GM12878 (cell line): ENCODE measurements around the gene SMARCA4. TPM values are rescaled to one million over a fixed set of nuclear protein-coding genes. Genes with fewer than 3 reads are reported as not detected.

ENCODE experiments used
- ATF7 ChIP-seq: fragments of 450-650 bp; IDR thresholded peaks from 2 replicates; pipeline ENCODE4 v1.6.1; 2016; ENCODE audit warnings: low read depth, mild to moderate bottlenecking
- CBFB ChIP-seq: IDR thresholded peaks from 2 replicates; pipeline ENCODE4 v1.6.1; 2016; ENCODE audit warnings: antibody characterized with exemption, low read depth
- CREB1 ChIP-seq: IDR thresholded peaks from 2 replicates; pipeline ENCODE4 v1.6.1; 2012; ENCODE audit warnings: low read depth, mild to moderate bottlenecking, inconsistent platforms
- CREM ChIP-seq: IDR thresholded peaks from 2 replicates; pipeline ENCODE4 v1.6.1; 2014; ENCODE audit warnings: antibody characterized with exemption, low read depth
- EGR1 ChIP-seq, 2 experiments: IDR thresholded peaks; 1 replicate in 1 of 2; 2 replicates in 1 of 2; pipeline ENCODE4 v1.6.1; 2011 to 2012; ENCODE audit warnings: low read depth in 2 of 2, low read length in 2 of 2, borderline replicate concordance in 1 of 2, mild to moderate bottlenecking in 1 of 2, moderate library complexity in 1 of 2
- ESRRA ChIP-seq: IDR thresholded peaks from 2 replicates; pipeline ENCODE4 v1.6.1; 2012; ENCODE audit warnings: mild to moderate bottlenecking, low read length, improper control_type of control experiment
- FOS ChIP-seq: IDR thresholded peaks from 3 replicates; pipeline ENCODE4 v1.6.1; 2011; ENCODE audit warnings: borderline replicate concordance; ENCODE audit not compliant: insufficient read length; ENCODE audit errors: extremely low read depth
- FOXM1 ChIP-seq: IDR thresholded peaks from 2 replicates; pipeline ENCODE4 v1.6.1; 2012; ENCODE audit warnings: low read depth, mild to moderate bottlenecking, inconsistent platforms, low read length, moderate library complexity
- GATAD2B ChIP-seq: fragments of 450-650 bp; conservative IDR thresholded peaks from 2 replicates; pipeline ENCODE4 v1.6.1; 2017; ENCODE audit warnings: low read depth, mild to moderate bottlenecking, moderate library complexity
- MTA3 ChIP-seq: IDR thresholded peaks from 2 replicates; pipeline ENCODE4 v1.6.1; 2012; ENCODE audit warnings: low read length, inconsistent platforms, borderline replicate concordance
- MXI1 ChIP-seq: fragments of 150-350 bp; IDR thresholded peaks from 2 replicates; pipeline ENCODE4 v1.6.1; 2011; ENCODE audit warnings: low read depth, mild to moderate bottlenecking, inconsistent platforms, low read length, improper control_type of control experiment
- NBN ChIP-seq: fragments of 450-650 bp; IDR thresholded peaks from 2 replicates; pipeline ENCODE4 v1.6.1; 2016
- NR2F1 ChIP-seq: fragments of 450-650 bp; conservative IDR thresholded peaks from 2 replicates; pipeline ENCODE4 v1.6.1; 2017; ENCODE audit warnings: mild to moderate bottlenecking
- NRF1 ChIP-seq: conservative IDR thresholded peaks from 2 replicates; pipeline ENCODE4 v1.6.1; 2011; ENCODE audit warnings: mild to moderate bottlenecking, low read depth, low read length, improper control_type of control experiment
- POLR2AphosphoS2 ChIP-seq: IDR thresholded peaks from 2 replicates; pipeline ENCODE4 v1.6.1; 2011; ENCODE audit warnings: low read depth, mild to moderate bottlenecking, low read length, improper control_type of control experiment, moderate library complexity
- POLR2AphosphoS5 ChIP-seq: IDR thresholded peaks from 2 replicates; pipeline ENCODE4 v1.6.1; 2011; ENCODE audit warnings: mild to moderate bottlenecking, low read length, inconsistent platforms
- RB1 ChIP-seq: fragments of 450-650 bp; formaldehyde crosslinking; IDR thresholded peaks from 2 replicates; pipeline ENCODE4 v1.6.1; 2017; ENCODE audit warnings: mild to moderate bottlenecking, borderline replicate concordance
- SMC3 ChIP-seq: IDR thresholded peaks from 2 replicates; pipeline ENCODE4 v1.6.1; 2011; ENCODE audit warnings: low read length, improper control_type of control experiment, borderline replicate concordance
- STAT1 ChIP-seq: fragments of 450-650 bp; conservative IDR thresholded peaks from 2 replicates; pipeline ENCODE4 v1.6.1; 2014; ENCODE audit warnings: antibody characterized with exemption, mild to moderate bottlenecking
- TBL1XR1 ChIP-seq: IDR thresholded peaks from 2 replicates; pipeline ENCODE4 v1.6.1; 2012; ENCODE audit warnings: low read depth, low read length, improper control_type of control experiment
- TCF3 ChIP-seq: IDR thresholded peaks from 2 replicates; pipeline ENCODE4 v1.6.1; 2012; ENCODE audit warnings: low read depth, mild to moderate bottlenecking, low read length, borderline replicate concordance; ENCODE audit not compliant: insufficient read depth
- TCF7 ChIP-seq: IDR thresholded peaks from 2 replicates; pipeline ENCODE4 v1.6.1; 2014; ENCODE audit warnings: antibody characterized with exemption, borderline replicate concordance
- ZNF207 ChIP-seq: fragments of 450-650 bp; IDR thresholded peaks from 2 replicates; pipeline ENCODE4 v1.6.1; 2014; ENCODE audit warnings: antibody characterized with exemption, mild to moderate bottlenecking, borderline replicate concordance
- polyA plus RNA-seq, 11 experiments: library from polyadenylated mRNA; depleted of rRNA in 4 of 11; unstranded in 6 of 11; stranded (reverse) in 5 of 11; fragments of >200 nt; fragmentation: Nextera tagmentation in 4 of 11; fragmentation: Illumina TruSeq in 1 of 11; extraction: Ambion mirVana in 4 of 11; extraction: Trizol in 1 of 11; gene quantifications; 1 replicate in 1 of 11; 2 replicates in 10 of 11; pipeline versions ENCODE4 v1.2.1 to v1.2.3, GENCODE V29; 2011 to 2016; ENCODE audit warnings: inconsistent platforms in 2 of 11, missing spikeins in 2 of 11, low read depth in 1 of 11
- total RNA-seq, 4 experiments: library from RNA; depleted of rRNA in 3 of 4; stranded (reverse); fragments of >200 nt in 3 of 4; fragmentation: Illumina TruSeq in 1 of 4; extraction: Trizol in 1 of 4; gene quantifications; 2 replicates each; pipeline versions ENCODE4 v1.2.1 to v1.2.3, GENCODE V29; 2013 to 2021
- TF ChIP-seq, protein P1 (sequence below): IDR thresholded peaks from 2 replicates; pipeline ENCODE4 v1.6.1; 2012; ENCODE audit warnings: low read depth, low read length, improper control_type of control experiment
- TF ChIP-seq, protein P2 (sequence below): fragments of 450-650 bp; IDR thresholded peaks from 2 replicates; pipeline ENCODE4 v1.6.1; 2017; ENCODE audit warnings: low read depth, mild to moderate bottlenecking, moderate library complexity
- TF ChIP-seq, protein P3 (sequence below): IDR thresholded peaks from 2 replicates; pipeline ENCODE4 v1.6.1; 2012; ENCODE audit warnings: low read depth, low read length, improper control_type of control experiment

The SMARCA4 gene
- total and polyA plus RNA-seq, 10 of the 15 experiments (the other 5 are each of a cell fraction or from before 2014, with no cell fraction given): 22.4 to 175 (median 57.4) TPM

DNA sequence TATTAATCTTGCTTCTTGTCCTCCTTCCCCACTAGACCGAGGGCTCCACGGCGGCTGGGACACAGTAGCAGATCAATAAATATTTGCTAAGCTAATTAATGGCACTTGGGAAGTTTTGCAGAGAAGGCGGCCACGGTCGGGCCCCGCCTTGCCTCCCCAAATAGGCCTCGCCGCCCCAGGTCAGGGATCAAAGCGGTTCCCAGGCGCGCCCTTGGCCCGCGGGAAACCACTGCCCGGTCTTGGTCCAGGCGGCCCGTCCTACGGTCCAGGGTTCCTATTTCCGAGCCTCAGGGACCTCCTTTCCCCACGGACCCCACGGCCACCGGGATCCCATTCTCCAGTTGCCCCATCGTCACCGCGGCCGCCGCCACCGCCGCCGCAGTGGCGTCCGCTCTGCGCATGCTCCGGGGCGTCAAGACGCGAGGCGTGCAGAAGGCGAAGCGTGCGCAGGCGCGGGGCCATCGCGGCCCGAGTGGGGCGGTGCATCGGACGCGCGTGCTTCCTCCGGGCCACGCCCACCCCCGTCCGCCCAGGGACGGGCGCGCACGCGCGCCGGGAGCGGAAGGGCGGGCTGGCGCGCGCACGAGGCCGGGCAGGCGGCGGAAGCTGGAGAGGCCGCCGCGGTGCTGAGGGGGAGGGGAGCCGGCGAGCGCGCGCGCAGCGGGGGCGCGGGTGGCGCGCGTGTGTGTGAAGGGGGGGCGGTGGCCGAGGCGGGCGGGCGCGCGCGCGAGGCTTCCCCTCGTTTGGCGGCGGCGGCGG is at the start of gene SMARCA4 (continued):
- TF ChIP-seq STAT1 (0 out of 2 replicates have a peak, but pooled peaks have one; percentile 17), TBL1XR1 (0 out of 2 replicates have a peak, but pooled peaks have one; percentile 43), GATAD2B (0 out of 2 replicates have a peak, but pooled peaks have one; percentile 22), FOXM1 (no peak), POLR2AphosphoS2 (peak; percentile 77; the same call in 1 of the 2 replicates), FOS (no peak), SMC3 (no peak), CREM (0 out of 2 replicates have a peak, but pooled peaks have one; percentile 35), POLR2AphosphoS5 (peak; percentile 80; the same call in 1 of the 2 replicates), TCF3 (peak; percentile 44; the same call in 1 of the 2 replicates), RB1 (0 out of 2 replicates have a peak, but pooled peaks have one; percentile 31), NBN (peak; percentile 34; the same call in 1 of the 2 replicates), ZNF207 (peak; percentile 59; the same call in 1 of the 2 replicates), NR2F1 (peak; percentile 95), MXI1 (peak; percentile 91), CREB1 (no peak; the same call in 1 of the 2 replicates), CBFB (0 out of 2 replicates have a peak, but pooled peaks have one; percentile 64), NRF1 (peak; percentile 99), EGR1 (IDR thresholded peaks at IDR 0.05; ENCODE audit: borderline replicate concordance in 1 of 2, low read depth in 2 of 2, low read length in 2 of 2) (peak in 1 of 2 experiments; percentile 73; a peak in 2 of 3 replicates), ATF7 (no peak), ESRRA (0 out of 2 replicates have a peak, but pooled peaks have one; percentile 55), TCF7 (no peak), MTA3 (no peak)
- TF ChIP-seq, protein P1, sequence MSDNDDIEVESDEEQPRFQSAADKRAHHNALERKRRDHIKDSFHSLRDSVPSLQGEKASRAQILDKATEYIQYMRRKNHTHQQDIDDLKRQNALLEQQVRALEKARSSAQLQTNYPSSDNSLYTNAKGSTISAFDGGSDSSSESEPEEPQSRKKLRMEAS: peak; percentile 50
- TF ChIP-seq, protein P2, sequence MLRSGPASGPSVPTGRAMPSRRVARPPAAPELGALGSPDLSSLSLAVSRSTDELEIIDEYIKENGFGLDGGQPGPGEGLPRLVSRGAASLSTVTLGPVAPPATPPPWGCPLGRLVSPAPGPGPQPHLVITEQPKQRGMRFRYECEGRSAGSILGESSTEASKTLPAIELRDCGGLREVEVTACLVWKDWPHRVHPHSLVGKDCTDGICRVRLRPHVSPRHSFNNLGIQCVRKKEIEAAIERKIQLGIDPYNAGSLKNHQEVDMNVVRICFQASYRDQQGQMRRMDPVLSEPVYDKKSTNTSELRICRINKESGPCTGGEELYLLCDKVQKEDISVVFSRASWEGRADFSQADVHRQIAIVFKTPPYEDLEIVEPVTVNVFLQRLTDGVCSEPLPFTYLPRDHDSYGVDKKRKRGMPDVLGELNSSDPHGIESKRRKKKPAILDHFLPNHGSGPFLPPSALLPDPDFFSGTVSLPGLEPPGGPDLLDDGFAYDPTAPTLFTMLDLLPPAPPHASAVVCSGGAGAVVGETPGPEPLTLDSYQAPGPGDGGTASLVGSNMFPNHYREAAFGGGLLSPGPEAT: peak; percentile 28; the same call in 1 of the 2 replicates
- TF ChIP-seq, protein P3, sequence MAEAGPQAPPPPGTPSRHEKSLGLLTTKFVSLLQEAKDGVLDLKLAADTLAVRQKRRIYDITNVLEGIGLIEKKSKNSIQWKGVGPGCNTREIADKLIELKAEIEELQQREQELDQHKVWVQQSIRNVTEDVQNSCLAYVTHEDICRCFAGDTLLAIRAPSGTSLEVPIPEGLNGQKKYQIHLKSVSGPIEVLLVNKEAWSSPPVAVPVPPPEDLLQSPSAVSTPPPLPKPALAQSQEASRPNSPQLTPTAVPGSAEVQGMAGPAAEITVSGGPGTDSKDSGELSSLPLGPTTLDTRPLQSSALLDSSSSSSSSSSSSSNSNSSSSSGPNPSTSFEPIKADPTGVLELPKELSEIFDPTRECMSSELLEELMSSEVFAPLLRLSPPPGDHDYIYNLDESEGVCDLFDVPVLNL: 0 out of 2 replicates have a peak, but pooled peaks have one; percentile 19
